ENCODE measurements around the gene PCBP4.

Gene PCBP4

DNA sequence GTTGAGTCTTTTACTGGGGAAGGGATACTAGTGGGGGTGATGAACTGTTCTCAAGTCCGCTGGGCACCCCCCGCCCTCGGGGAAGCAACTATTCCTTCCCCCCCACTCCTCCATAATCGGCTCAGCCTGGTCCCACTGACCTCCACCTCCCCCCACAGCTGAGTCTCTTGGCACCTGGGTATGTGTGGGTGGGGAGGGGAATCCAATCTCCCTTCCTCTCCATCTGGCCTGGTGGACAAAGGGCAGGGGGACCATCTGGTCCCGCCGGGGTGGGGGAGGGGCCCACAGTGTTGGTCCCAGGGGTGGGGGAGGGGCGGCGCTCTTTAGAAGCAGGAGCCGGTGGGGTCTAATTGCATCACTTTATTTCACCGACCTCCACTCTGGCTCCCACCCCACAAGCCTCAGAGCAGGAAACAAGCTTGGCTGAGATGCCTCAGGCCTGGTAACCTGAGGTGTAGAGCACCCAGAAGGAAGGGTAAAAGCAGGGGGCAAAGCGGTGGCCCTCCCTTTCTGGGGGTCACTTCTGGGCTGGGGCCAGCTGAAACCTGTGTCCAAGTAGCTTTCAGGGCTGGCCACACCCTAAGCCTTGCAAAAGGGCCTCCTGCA lies 1.0 kb upstream of the PCBP4 start:
- peaks cover 10% of the 10 kb centered on the region for H3K4me1 ChIP-seq (ENCODE audit: control insufficient read depth, insufficient read depth, low read length)
- peaks cover 7% of the 10 kb centered on the region for H3K36me3 ChIP-seq (ENCODE audit: control insufficient read depth, insufficient read depth, low read length, severe bottlenecking)
- no peaks in the 10 kb centered on the region for H3K9me3 ChIP-seq (ENCODE audit: control insufficient read depth, low read length)
- H3K9ac ChIP-seq (ENCODE audit: low read length): peak overlapping the region; percentile 90
- DNase-seq (ENCODE audit: low read depth): peak; percentile 32
- peak overlapping the region; percentile 84 for H3K4me3 ChIP-seq (ENCODE audit: low read length)
- no peaks in the 10 kb centered on the region for H3K27me3 ChIP-seq (replicated peaks; ENCODE audit: control insufficient read depth, insufficient read depth, low read length)

DNA sequence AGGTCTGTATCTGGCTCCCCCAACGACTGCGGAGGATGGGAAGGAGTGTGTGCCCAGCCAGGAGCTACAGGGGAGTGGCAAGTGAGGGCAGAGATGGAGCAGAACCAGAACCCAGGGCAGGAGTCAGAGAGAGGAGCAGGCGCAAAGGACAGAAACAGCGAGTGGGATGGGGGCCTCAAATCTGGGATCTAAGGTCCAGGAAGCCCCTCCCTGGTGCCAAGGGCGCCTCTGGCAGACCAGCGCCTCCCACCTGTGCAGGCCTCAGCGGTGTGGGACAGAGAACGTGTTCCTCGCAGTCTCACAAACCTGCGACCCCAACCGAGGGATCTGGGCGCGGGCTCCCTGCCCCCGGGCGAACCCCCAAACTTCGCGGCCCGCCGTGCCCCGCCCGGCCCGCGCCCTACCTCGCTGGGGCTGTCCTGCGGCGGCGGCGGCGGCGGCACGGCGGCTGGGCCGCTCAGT lies 301 bp downstream of the PCBP4 start:
- no peaks in the 10 kb centered on the region for H3K9me3 ChIP-seq (ENCODE audit: control insufficient read depth, low read length)
- H3K27me3 ChIP-seq (replicated peaks; ENCODE audit: control insufficient read depth, insufficient read depth, low read length): no peaks in the 10 kb centered on the region
- peak overlapping the region; percentile 92 for H3K9ac ChIP-seq (ENCODE audit: low read length)
- H3K4me3 ChIP-seq (ENCODE audit: low read length): peak overlapping the region; percentile 81
- no peak for DNase-seq (ENCODE audit: low read depth)
- peaks cover 10% of the 10 kb centered on the region for H3K4me1 ChIP-seq (ENCODE audit: control insufficient read depth, insufficient read depth, low read length)
- H3K36me3 ChIP-seq (ENCODE audit: control insufficient read depth, insufficient read depth, low read length, severe bottlenecking): peaks cover 7% of the 10 kb centered on the region

DNA sequence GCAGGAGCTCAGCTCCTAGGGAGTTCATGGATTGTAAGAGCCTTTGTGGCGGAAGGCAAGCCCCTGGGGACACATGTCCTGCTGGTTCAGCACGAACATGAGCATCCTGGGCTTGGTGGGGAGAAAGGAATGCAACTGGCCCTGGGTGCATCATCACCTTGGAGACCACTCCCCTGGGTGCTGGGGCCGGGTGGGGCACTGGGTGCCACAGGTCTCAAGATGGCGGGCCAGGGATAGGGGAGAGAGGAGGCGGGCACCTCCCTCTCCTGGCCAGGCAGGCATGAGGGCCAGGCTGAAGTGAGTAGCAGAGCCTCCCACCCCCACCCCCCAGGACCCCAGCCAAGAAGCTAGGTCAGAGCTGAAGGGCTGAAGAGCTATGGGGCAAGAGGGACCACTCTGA lies 768 bp downstream of the PCBP4 start:
- no peak for DNase-seq (ENCODE audit: low read depth)
- H3K4me1 ChIP-seq (ENCODE audit: control insufficient read depth, insufficient read depth, low read length): peaks cover 10% of the 10 kb centered on the region

DNA sequence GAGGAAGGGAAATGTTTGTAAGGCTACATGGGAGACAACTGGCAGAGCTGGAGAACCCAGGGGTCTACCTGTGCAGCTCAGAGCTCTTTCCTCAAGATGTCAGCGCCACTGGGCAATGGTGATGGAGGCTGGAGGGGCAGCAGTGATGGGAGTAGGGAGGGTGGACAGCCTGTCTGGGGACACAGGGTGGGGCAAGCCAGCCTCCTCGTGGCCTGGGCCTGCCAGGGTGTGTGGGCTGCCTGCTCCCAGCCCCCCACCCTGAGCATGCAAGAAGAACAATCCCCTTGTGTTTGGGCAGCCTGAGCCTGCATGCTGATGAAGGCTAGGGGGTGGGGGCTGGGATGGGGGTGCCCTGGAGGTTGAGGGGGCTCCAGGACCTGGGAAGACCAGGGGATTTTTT lies 1.2 kb downstream of the PCBP4 start:
- H3K9me3 ChIP-seq (ENCODE audit: control insufficient read depth, low read length): no peaks in the 10 kb centered on the region
- peaks cover 10% of the 10 kb centered on the region for H3K4me1 ChIP-seq (ENCODE audit: control insufficient read depth, insufficient read depth, low read length)
- H3K4me3 ChIP-seq (ENCODE audit: low read length): no peak overlapping the region

More for the DNA sequence above, 768 bp downstream of the PCBP4 start:
- H3K36me3 ChIP-seq (ENCODE audit: control insufficient read depth, insufficient read depth, low read length, severe bottlenecking): peaks cover 5% of the 10 kb centered on the region
- H3K27me3 ChIP-seq (replicated peaks; ENCODE audit: control insufficient read depth, insufficient read depth, low read length): no peaks in the 10 kb centered on the region
- H3K4me3 ChIP-seq (ENCODE audit: low read length): peak overlapping the region; percentile 81
- peak overlapping the region; percentile 92 for H3K9ac ChIP-seq (ENCODE audit: low read length)
- no peaks in the 10 kb centered on the region for H3K9me3 ChIP-seq (ENCODE audit: control insufficient read depth, low read length)

DNA sequence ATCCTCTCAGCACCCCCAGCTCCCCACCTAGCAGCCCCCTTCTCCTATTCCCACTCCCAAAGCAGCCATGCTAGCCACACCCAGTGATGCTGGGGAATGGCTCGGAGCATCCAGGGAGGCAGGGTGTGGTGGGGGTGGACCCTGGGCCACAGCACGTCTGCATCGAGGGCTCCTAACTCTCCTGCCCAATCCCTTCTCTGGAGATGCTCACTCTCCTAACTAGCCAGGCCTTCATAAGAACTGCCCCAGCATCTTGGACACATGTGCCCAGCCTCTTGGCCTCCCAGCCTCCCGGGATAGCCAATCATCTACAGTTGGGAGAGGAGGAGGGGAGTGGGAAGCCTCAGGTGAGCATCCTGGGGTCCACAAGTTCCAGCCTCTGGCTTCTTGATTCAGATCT lies 2.7 kb downstream of the PCBP4 start:
- Histone ChIP-seq H3K9ac (ENCODE audit: low read length) (no peak overlapping the region), H3K4me1 (ENCODE audit: control insufficient read depth, insufficient read depth, low read length) (peaks cover 10% of the 10 kb centered on the region), H3K27me3 (replicated peaks; ENCODE audit: control insufficient read depth, insufficient read depth, low read length) (no peaks in the 10 kb centered on the region), H3K4me3 (ENCODE audit: low read length) (no peak overlapping the region), H3K9me3 (ENCODE audit: control insufficient read depth, low read length) (no peaks in the 10 kb centered on the region), H3K36me3 (ENCODE audit: control insufficient read depth, insufficient read depth, low read length, severe bottlenecking) (peaks cover 9% of the 10 kb centered on the region)
- DNase-seq (ENCODE audit: low read depth): no peak

More for the DNA sequence above, 1.2 kb downstream of the PCBP4 start:
- Histone ChIP-seq H3K27me3 (replicated peaks; ENCODE audit: control insufficient read depth, insufficient read depth, low read length) (no peaks in the 10 kb centered on the region), H3K36me3 (ENCODE audit: control insufficient read depth, insufficient read depth, low read length, severe bottlenecking) (peaks cover 2% of the 10 kb centered on the region), H3K9ac (ENCODE audit: low read length) (no peak overlapping the region)
- no peak for DNase-seq (ENCODE audit: low read depth)

DNA sequence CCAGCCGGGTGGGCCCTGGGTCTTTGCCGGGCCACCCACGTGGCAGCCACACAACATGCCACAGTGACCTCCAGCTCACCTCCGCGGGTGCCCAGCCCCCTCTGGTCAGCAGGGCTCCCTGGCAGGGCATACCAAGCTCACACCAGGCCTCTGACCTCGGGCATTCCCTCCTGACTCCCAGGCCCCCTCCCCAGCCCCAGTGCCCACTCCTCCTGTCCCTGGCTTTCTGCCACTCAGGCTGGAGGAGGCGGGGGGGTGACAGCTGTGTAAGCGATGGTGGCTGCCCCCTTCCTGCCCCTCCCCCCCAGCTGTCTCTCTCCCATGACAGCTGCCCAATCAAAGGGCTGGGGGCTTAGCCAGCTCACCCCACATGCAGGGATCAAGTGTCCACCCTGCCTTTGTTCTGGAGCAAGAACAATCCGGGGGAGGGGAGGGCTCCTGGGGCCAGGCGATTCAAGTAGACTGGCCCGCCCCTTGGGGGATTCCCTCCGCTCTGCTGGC lies 3.3 kb downstream of the PCBP4 start:
- Histone ChIP-seq H3K9ac (ENCODE audit: low read length) (no peak overlapping the region), H3K36me3 (ENCODE audit: control insufficient read depth, insufficient read depth, low read length, severe bottlenecking) (peaks cover 9% of the 10 kb centered on the region), H3K9me3 (ENCODE audit: control insufficient read depth, low read length) (no peaks in the 10 kb centered on the region), H3K27me3 (replicated peaks; ENCODE audit: control insufficient read depth, insufficient read depth, low read length) (no peaks in the 10 kb centered on the region), H3K4me1 (ENCODE audit: control insufficient read depth, insufficient read depth, low read length) (peaks cover 10% of the 10 kb centered on the region), H3K4me3 (ENCODE audit: low read length) (no peak overlapping the region)
- no peak for DNase-seq (ENCODE audit: low read depth)

DNA sequence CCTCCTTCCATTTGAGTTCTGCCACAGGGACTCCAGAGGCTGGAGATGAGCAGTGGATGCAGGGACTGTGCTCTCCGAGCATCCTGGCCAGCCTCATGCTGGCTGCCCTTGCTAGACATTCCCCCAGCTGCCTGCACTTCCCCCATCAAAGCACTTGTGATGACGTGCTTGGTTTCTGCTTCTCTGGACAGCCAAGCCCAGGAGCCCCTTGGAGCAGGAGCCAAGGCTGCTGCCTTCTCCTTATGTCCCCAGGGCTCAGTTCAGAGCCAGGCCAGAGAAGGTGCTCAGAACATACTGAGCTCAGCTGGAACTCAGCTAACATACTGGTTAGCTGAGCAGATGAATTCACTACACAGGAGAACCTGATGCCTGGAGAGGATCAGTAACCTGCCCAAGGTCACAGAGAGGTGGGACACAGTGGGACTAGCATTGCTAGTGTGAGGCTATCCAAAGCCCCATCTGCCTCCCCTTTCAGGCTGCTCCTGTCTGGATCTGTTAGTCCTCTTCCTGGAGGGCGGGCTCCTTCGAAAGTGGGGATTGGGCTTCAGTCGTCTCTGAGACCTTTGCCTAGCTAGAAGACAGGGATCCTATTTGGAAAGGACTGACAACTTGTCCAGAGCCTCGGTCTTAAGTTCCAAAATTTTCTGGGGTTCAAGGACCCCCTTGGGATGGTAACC lies 4.3 kb downstream of the PCBP4 start:
- Histone ChIP-seq H3K4me1 (ENCODE audit: control insufficient read depth, insufficient read depth, low read length) (peaks cover 5% of the 10 kb centered on the region), H3K9ac (ENCODE audit: low read length) (no peak overlapping the region), H3K4me3 (ENCODE audit: low read length) (no peak overlapping the region), H3K9me3 (ENCODE audit: control insufficient read depth, low read length) (no peaks in the 10 kb centered on the region), H3K36me3 (ENCODE audit: control insufficient read depth, insufficient read depth, low read length, severe bottlenecking) (peaks cover 15% of the 10 kb centered on the region), H3K27me3 (replicated peaks; ENCODE audit: control insufficient read depth, insufficient read depth, low read length) (no peaks in the 10 kb centered on the region)
- DNase-seq (ENCODE audit: low read depth): no peak

DNA sequence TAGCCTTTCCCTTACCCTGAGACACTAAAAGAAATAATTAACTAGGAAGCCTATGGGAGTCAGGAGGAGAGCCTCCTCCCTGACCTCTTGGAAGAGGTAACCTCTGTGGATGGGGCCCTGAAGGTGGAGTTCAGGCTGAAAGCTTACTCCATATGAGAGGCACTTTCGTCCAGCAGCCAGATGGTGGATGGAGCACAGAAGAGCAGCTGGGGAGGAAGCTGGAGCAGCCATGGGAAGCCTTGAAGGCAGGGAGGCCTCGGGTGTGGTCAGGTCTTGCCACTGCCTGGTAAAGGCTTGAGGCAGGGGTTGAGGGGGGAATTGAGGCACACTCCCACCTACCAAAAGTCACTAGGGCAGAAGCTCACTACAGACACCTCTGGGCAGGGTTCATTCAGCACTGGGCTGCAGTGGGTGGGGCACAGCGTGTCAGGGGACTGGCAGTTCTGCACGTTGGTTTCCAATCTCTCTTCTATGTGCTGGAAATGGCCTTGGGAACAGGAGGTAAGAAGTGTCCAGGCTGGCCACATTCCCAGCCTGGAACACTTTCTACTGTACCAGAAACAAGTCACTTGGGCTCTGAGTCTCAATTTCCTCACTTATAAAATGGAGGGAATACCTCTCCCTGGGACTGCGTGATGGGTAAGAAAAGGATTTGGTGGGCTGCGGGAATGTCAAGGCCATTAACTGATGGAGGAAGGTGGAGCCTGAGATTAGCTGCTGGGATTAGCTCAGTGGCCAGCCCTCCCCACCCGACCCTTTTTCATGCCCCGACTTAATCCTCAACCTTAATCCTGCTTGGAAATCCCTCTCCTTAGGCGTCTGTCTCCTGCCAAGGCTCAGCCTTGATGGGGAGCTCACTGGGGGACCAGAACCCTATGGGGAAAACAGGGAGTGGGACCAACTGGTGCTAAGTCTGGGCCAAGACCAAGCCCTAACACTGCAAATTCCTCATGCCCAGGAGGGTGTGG lies 5.4 kb downstream of the PCBP4 start:
- Histone ChIP-seq H3K4me3 (ENCODE audit: low read length) (no peak overlapping the region), H3K9me3 (ENCODE audit: control insufficient read depth, low read length) (no peaks in the 10 kb centered on the region), H3K27me3 (replicated peaks; ENCODE audit: control insufficient read depth, insufficient read depth, low read length) (no peaks in the 10 kb centered on the region), H3K4me1 (ENCODE audit: control insufficient read depth, insufficient read depth, low read length) (peaks cover 2% of the 10 kb centered on the region), H3K9ac (ENCODE audit: low read length) (no peak overlapping the region), H3K36me3 (ENCODE audit: control insufficient read depth, insufficient read depth, low read length, severe bottlenecking) (peaks cover 15% of the 10 kb centered on the region)
- DNase-seq (ENCODE audit: low read depth): no peak

DNA sequence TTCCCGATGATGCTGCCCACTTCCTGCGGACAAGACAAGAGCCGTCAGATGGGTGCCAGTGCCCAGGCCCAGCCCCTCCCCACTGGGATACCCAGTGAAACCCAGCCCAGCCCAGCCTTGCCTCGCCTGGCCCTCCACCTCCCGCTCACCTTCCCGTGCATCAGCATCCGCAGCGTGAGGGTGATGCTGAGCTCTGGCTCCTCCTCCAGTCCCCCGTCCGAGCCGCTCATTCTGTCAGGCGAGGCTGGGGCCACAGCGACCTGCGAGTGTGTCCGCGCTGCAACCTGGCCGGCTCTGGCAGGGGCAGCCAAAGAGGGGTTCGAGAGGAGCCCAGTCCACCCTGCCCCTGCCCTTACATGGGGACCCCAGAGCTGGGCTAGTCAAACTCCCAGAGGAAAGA lies 6.2 kb downstream of the PCBP4 start:
- no peak overlapping the region for H3K4me3 ChIP-seq (ENCODE audit: low read length)
- H3K36me3 ChIP-seq (ENCODE audit: control insufficient read depth, insufficient read depth, low read length, severe bottlenecking): peaks cover 15% of the 10 kb centered on the region
- no peak for DNase-seq (ENCODE audit: low read depth)
- H3K27me3 ChIP-seq (replicated peaks; ENCODE audit: control insufficient read depth, insufficient read depth, low read length): no peaks in the 10 kb centered on the region
- H3K4me1 ChIP-seq (ENCODE audit: control insufficient read depth, insufficient read depth, low read length): no peaks in the 10 kb centered on the region
- H3K9me3 ChIP-seq (ENCODE audit: control insufficient read depth, low read length): no peaks in the 10 kb centered on the region
- no peak overlapping the region for H3K9ac ChIP-seq (ENCODE audit: low read length)

DNA sequence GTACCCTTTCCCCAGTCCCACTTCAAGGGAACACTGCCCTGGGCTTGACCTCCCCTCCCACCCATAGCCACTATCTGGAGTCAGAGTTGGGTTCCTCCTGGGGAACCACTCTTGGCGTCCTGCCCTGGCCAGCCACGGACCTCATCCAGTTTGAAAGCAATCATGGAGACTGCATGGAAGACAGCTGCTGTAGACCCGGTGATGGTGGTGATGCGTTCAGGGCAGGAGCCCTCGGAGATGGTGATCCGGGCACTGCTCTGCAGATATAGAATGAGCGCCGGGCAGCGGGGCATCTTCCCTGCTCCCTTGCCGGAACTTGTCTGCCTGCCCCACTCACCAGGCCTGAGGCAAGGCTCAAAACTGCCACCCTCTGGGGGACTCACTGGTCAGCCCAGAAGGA lies 6.9 kb downstream of the PCBP4 start:
- no peak overlapping the region for H3K9ac ChIP-seq (ENCODE audit: low read length)
- H3K4me3 ChIP-seq (ENCODE audit: low read length): no peak overlapping the region
- DNase-seq (ENCODE audit: low read depth): no peak
- peaks cover under 1% of the 10 kb centered on the region for H3K27me3 ChIP-seq (replicated peaks; ENCODE audit: control insufficient read depth, insufficient read depth, low read length)
- no peaks in the 10 kb centered on the region for H3K4me1 ChIP-seq (ENCODE audit: control insufficient read depth, insufficient read depth, low read length)
- peaks cover 15% of the 10 kb centered on the region for H3K36me3 ChIP-seq (ENCODE audit: control insufficient read depth, insufficient read depth, low read length, severe bottlenecking)
- no peaks in the 10 kb centered on the region for H3K9me3 ChIP-seq (ENCODE audit: control insufficient read depth, low read length)

DNA sequence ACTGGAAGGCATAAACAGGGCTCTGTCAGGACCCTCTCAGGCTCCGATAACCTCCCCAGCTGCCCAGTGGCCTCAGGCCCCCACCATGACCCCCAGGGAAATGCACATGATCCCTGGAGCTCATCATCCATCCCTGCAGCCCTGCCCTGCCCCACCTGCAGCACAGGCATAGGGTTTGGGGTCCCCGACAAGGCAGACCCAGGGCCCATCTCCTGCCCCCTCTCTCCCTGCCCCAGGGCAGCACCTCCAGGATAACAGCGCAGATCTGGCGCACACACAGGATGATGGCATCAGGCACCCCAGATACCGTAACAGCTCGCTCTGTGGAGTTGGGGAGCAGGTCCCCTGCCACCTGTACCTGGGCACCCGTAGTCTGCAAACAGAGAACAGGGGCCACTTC lies 7.6 kb downstream of the PCBP4 start:
- no peak overlapping the region for H3K4me3 ChIP-seq (ENCODE audit: low read length)
- no peak overlapping the region for H3K9ac ChIP-seq (ENCODE audit: low read length)
- DNase-seq (ENCODE audit: low read depth): no peak
- H3K27me3 ChIP-seq (replicated peaks; ENCODE audit: control insufficient read depth, insufficient read depth, low read length): peaks cover 4% of the 10 kb centered on the region
- H3K36me3 ChIP-seq (ENCODE audit: control insufficient read depth, insufficient read depth, low read length, severe bottlenecking): peaks cover 15% of the 10 kb centered on the region
- no peaks in the 10 kb centered on the region for H3K9me3 ChIP-seq (ENCODE audit: control insufficient read depth, low read length)
- H3K4me1 ChIP-seq (ENCODE audit: control insufficient read depth, insufficient read depth, low read length): no peaks in the 10 kb centered on the region
